HG03025 (cell line): ENCODE measurements around the gene SPG11.
"Not testable (repeated sequence)": the region's sequence is repeated elsewhere in the genome, so short reads cannot be mapped to it uniquely, and the experiment has no call there.

ENCODE experiments used
- ATAC-seq: cut with Tn5 transposase; IDR thresholded peaks from one replicate; pipeline ENCODE4 v1.9.1; 2021; ENCODE audit warnings: mild to moderate bottlenecking, moderate library complexity; ENCODE audit not compliant: unreplicated experiment, low FRiP score

Gene SPG11

GRCh38 chr15:44565387-44566154 is 97.9 kb downstream of the SPG11 start:
- no peak for ATAC-seq

GRCh38 chr15:44560926-44561325 is 102.5 kb downstream of the SPG11 start:
- not testable (repeated sequence) for ATAC-seq

DNA sequence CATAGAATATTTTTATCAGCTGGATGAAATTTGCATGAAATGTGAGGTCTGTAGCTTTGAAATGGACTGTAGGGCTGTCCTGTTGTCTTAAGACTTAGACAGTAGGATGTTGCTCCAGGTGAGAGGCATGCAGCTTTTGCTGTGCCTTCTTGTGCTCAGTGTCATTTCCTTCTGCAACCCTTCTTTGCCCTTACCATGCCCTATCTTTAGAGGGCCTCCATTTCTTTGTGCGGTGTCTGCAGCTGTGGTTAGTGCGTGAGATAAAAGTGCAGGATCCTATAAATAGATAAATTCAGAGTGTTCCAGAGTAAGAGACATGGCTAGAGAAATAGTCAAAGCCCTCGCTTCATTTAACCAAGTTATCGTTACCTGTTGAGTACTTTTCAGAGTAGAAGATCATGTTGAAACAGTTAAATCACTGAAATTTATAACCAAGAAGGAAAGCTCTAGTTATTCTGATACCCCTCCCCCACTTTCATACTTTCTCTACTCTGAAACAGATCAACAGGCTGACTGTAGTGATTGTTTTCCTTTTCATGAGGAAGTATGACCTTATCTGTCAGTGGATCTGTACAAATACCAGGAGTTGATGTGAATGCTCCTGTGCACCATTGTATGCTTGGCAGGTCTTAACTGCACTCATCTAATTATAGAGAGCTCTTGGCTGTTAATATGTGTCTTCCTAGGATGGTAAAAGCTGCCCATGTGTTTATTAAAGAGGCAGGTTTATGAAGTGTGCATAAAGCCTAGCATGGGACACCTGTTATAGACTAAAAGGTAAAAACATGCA is 108.3 kb downstream of the SPG11 start:
- no peak for ATAC-seq

DNA sequence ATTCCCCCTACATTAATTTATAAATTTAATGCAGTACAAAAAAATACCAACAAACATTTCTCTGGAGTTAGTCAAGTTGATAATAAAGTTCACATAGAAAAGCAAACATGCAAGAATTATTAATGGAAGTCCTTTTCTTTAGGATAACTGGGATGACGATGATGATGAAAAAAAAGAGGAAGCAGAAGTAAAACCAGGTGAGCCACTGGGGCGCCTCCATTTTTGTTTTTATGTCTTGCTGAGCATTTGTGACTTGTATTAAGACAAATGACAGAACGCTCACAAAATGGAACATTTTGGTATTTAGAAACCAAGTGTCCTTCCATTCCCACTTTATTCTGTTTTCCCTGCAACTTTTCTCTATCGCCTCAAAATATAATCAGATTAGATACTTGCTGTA is 112.7 kb downstream of the SPG11 start:
- ATAC-seq: no peak

DNA sequence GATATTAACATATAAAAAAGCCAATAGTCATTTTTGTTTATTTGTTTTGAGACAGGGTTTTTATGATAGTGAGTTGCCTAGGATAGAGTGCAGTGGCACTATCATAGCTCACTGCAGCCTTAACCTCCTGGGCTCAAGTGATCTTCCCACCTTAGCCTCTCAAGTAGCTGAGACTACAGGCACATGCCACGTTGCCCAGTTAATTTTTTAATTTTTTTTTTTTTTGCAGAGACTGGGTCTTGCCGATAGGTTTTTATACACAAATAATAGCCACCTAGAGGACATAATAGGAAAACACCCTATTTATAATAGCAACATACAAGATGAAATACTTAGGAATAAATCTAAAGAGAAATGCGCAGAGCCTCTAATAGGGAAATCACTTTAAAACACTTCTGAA is 113.2 kb downstream of the SPG11 start:
- no peak for ATAC-seq

DNA sequence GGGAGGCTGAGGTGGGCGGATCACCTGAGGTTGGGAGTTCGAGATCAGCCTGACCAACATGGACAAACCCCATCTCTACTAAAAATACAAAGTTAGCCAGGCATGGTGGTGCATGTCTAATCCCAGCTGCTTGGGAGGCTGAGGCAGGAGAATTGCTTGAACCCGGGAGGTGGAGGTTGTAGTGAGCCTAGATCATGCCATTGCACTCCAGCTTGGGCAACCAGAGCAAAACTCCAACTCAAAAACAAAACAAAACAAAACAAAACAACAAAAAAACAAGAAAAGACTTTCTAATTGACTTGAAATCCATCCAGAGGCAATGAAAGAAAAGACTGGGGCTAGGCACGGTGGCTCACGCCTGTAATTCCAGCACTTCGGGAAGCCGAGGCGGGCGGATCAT is 114.3 kb downstream of the SPG11 start:
- ATAC-seq: not testable (repeated sequence)

DNA sequence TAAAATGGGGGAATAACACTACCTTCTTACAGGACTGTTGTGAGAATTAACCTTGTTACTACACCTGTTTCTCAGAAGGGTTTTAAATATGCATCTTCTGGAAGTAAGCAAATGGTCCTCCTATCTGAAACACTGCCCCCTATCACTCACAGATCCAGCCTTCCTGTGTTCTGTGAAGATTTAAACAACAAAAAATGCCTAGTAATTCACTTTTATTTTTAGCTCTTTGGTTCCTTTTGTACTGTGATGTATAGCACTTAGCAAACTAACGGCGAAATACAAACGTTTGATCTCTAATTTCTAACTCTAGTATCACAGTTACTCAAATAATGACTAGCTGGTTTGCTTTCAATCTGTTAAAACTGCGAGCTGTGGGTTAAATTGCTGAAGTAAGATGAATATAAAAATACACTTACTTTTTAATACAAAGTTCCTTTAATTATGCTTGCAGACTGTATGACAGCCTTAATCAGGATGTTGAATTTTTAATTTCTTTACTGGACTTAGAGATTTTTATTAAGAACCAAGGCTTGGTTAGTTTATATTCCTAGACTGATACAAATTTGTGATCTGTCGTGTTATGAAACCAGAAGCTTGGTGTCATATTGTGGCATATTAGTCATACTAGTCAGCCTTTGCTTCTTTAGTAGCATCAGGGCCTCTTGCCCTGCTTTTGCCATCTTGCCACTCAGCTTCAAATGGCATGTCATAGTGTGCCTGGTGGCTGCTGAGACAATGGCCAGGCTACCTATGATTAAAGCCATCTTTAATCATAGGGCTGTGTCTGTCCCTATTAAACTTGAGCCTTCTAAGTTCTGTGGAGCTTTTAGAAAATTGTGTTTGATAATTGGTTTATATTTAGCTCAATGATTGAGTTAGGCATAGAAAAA is 117.3 kb downstream of the SPG11 start:
- ATAC-seq: no peak

DNA sequence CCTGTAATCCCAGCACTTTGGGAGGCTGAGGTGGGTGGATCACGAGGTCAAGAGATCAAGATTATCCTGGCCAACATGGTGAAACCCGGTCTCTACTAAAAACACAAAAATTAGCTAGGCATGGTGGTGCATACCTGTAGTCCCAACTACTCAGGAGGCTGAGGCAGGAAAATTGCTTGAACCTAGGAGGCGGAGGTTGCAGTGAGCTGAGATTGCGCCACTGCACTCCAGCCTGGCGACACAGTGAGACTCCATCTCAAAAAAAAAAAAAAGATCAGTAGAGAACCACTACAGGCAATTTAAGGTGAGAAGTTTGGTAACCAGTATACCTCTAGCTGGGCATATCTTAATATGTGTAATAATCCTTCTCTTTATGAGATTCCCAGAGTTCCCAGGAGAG is 118.7 kb downstream of the SPG11 start:
- not testable (repeated sequence) for ATAC-seq

- no peak for ATAC-seq
Observed at GRCh38 chr15:44542596-44542995, 120.9 kb downstream of the SPG11 start.

DNA sequence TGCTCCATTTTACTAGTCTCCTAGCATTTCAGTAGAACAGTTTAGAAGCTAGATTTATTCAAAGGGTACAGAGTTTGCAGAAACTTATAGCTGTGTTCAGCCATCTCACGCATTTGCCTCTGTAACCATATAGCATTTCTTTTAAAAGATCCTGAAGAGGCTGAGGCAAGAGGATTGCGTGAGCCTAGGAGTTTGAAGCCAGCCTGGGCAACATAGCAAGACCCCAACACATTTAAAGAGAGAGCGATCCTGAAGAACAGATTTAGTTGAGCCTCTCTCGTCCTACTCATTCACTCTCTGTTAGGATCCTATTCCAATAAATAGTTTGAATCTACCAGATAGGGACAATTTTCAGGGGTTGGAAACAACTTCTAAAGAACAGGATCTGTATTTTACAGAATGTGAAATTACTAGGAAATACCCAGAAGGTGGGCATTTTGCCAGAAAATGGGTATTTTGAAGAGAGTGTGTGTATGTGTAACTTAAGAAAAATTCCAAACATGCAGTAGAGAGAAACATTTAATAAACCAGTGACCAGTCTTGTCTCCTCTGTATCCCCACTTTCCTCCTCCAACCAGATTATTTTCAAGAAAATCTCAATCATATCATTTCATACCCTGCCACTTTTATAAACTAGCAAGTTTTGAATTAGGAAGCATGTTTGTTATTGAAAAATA is 122.0 kb downstream of the SPG11 start:
- ATAC-seq: no peak

- ATAC-seq: no peak
Observed at GRCh38 chr15:44537735-44538240, 125.7 kb downstream of the SPG11 start.

- ATAC-seq: peak; percentile 75
Observed at GRCh38 chr15:44536962-44537734, 126.3 kb downstream of the SPG11 start, which contains the start of gene EIF3J. EIF3J (plus strand) TSS chr15:44537147; CDS start chr15:44537195, 48 bp downstream.

DNA sequence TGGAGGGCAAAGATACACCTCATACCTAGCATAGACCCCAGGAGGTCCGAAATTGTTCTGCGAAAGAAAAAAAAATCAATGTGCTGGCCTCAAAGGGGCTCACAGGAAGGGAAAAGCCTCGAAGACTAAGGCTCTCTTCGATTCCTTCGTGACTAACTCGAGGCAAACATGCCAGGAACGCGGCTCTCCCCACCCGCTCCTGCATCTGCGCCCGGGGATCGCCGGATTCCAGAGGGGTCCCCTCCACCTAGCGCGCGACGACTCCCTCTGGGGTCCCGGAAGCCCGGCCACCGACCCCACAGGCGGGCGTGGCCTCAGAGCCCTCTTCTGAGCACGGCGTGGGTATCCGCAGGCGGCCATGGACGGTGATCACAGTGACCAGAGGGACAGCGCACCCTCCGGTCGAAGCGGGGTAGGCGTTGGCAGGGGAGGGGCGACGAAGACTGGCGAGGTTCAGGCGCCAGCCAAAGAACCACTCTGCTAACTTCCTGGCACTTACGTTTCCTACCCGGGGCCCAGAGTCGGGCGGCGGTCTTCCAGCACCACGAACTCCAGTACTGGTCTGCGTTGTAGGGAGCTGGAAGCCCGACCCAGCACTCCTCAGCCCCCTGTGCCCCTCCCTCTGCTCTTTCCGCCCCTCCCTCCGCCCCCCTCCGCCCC is 127.0 kb downstream of the SPG11 start:
- ATAC-seq: peak; percentile 50

DNA sequence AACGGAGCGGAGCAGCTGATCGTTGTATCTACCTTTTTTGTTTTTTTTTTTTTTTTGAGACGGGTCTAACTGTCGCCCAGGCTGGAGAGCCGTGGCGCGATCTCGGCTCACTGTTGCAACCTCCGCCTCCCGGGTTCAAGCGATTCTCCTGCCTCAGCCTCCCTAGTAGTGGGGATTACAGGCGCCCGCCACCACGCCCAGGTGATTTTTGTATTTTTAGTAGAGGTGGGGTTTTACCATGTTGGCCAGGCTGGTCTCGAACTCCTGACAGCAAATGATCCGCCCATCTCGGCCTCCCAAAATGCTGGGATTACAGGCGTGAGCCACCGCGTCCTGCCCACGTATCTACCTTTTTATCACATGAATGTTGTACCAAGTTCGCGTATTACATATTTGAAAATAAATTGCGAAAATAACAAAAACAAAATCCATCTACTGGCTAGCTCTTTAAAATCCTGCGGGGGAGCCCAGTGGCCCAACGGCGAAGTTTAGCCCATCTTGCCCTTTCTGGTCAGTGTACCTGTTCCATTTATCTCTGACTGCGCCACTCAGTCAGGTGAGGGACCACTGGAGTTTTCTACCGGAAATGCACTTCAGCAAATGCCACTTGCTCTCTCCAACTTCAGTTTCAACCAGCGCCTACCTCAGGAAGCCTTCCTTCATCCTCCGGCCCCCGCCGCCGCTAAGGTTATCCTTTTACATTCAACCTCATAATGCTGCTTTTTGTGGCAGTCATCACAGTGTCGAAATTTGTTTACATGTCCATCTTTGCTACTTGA is 127.8 kb downstream of the SPG11 start:
- ATAC-seq: no peak

DNA sequence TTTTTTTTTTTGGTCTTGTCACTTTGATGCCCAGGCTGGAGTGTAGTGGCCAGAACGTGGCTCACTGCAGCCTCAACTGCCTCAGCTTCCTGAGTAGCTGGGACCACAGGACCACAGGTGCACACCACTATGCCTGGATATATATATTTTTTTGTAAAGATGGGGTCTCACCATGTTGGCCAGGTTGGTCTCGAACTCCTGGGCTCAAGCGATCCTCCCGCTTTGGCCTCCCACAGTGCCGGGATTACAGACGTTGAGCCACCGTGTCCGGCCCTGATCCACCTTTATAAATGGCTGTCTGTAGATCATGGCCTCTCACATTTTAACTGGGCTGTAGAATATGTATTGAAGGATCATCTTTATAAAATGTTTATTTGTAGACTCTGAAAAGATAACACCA is 128.4 kb downstream of the SPG11 start:
- ATAC-seq: no peak

DNA sequence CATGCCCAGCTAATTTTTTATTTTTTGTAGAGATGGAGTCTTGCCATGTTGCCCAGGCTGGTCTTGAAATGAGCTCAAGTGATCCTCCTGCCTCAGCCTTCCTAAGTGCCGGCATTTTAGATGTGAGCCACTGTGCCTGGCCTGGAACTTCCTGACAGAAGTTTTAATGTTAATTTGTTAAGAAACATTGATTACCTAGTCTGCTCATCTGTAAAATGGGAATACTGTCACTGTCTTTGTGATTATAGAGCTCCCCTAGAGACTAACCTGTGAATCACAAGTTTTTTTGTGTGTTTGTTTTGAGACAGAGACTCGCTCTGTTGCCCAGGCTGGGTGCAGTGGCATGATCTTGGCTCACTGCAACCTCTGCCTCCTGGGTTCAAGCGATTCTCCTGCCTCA is 130.8 kb downstream of the SPG11 start:
- ATAC-seq: no peak

- not testable (repeated sequence) for ATAC-seq
Observed at GRCh38 chr15:44532275-44532674, 131.2 kb downstream of the SPG11 start.

- no peak for ATAC-seq
Observed at GRCh38 chr15:44530653-44531052, 132.8 kb downstream of the SPG11 start.
